Measurements from ENCODE around the gene PSME1.

The PSME1 gene

DNA sequence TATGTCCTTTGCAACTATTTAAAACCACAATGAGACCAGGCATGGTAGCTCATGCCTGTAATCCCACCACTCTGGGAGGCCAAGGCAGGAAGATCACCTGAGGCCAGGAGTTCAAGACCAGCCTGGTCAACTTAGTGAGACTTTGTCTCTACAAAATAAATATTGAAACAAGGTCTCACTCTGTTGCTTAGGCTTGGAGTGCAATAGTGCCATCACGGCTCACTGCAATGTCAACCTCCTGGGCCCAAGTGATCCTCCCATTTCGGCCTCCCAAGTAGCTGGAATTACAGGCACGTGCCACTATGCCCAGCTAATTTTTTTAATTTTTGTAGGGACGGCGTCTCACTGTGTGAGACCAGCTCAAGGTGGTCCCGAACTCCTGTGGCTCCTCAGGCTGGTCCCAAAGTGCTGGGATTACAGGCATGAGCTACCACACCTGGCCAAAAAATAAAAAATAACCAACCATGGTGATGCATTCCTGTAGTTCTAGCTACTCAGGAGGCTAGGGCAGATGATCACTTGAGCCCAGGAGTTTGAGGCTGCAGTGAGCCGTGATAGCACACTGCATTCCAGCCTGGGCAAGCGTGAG is 6.5 kb upstream of the PSME1 start:
- Histone ChIP-seq H3K4me2 (no peak overlapping the region), H3K9me3 (replicated peaks in 1 of 11) (no peaks in the 10 kb centered on the region), H3K27me3 (no peaks in the 10 kb centered on the region), H3K4me1 (peaks cover 8 to 40% (median 29%) of the 10 kb centered on the region in 10 experiments; a peak in 18 of 20 replicates), H3K9ac (no peak overlapping the region), H3K36me3 (peaks cover 0 to 7% (median 4%) of the 10 kb centered on the region in 11 experiments; a peak in 12 of 22 replicates), H4K20me1 (no peaks in the 10 kb centered on the region; a peak in 1 of 22 replicates), H3K4me3 (no peak overlapping the region), H3K27ac (no peak overlapping the region)
- TF ChIP-seq Cebpa-rat (IDR thresholded peaks at IDR 0.05), result no peak

DNA sequence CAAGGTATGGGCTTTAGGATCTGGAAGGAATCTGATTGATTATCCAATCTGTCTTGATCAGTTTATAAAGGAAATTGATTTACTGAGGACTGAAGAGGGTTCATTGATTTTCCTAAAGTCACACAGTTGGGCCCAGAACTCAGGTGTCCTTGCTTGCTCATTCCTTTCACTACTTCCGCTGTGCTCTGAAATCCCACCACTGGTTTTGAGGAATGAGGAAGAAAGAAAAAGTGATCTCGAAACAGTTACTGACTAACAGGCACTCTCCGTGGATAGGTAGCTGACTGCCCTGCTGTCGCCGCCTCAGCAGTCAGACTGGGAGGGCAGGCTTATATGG is 5.6 kb upstream of the PSME1 start, which contains the start of gene FITM1:
TSS of gene FITM1 (plus strand) at position 280 of the 337 bp plus-strand sequence. CDS start 905 bp downstream, outside the sequence.
- Histone ChIP-seq H3K9ac (peak within 1 kb of the TSS in 3 of 11 experiments; percentile 4 to 21 (median 13); a peak in 1 of 22 replicates), H3K4me2 (peak within 1 kb of the TSS in 10 of 11 experiments; percentile 12 to 52 (median 28); a peak in 14 of 22 replicates), H3K27ac (0 out of 22 replicates have a peak within 1 kb of the TSS, but pooled peaks of 1 of the 11 experiments have one; percentile 14), H3K9me3 (replicated peaks in 1 of 11) (no peaks in the 10 kb centered on the region), H3K4me1 (peaks cover 11 to 43% (median 31%) of the 10 kb centered on the region in 10 experiments), H3K4me3 (no peak within 1 kb of the TSS), H3K27me3 (no peaks in the 10 kb centered on the region), H4K20me1 (no peaks in the 10 kb centered on the region; a peak in 1 of 22 replicates), H3K36me3 (no peaks in the 10 kb centered on the region; a peak in 1 of 22 replicates)
- no peak for TF ChIP-seq Cebpa-rat (IDR thresholded peaks at IDR 0.05)

DNA sequence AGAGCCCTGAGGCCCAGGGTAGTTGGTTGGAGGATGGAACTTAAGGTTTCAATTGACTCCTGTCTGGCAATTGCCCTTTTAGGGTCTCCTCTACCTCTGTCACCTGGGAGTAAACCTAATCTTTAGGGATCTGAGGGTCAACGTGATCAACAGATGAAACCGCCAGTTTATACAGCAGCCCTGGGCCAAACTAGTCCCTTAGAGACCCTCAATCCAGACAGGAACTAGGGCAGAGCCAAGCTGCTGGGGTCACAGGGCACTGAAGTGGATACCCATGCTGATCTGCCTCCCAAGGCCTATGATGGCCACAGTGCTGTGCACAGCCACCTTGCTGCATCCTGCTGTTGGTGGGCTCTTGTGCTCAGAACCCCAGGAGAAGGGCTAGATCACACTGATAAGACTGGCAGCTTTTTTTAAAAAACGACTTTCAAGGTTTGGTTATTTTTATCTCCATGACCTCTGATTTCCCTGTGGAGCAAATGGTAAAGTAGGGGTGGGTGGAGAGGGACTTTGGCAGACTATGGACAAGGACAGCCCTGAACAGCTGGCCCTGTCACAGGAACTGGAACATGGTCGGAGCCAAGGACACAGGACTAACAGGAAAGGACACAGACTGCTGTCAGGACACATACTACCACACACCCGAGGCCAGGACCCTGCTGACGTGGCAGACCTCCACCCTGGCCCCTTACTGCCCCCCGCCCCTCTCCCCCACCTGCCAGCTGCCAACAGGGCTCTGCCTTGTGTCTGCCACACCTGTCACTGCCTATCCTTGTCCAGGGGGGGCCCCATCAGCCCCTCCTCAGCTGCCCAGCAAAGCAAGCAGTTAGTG is 5.1 kb upstream of the PSME1 start:
- no peaks in the 10 kb centered on the region; a peak in 1 of 22 replicates for H4K20me1 ChIP-seq
- no peak overlapping the region for H3K4me3 ChIP-seq
- H3K4me2 ChIP-seq, result peak overlapping the region in 10 of 11 experiments; percentile 12 to 52 (median 28); a peak in 14 of 22 replicates
- H3K4me1 ChIP-seq, result peaks cover 14 to 41% (median 30%) of the 10 kb centered on the region in 10 experiments
- peak overlapping the region in 3 of 11 experiments; percentile 4 to 21 (median 13); a peak in 1 of 22 replicates for H3K9ac ChIP-seq
- no peaks in the 10 kb centered on the region; a peak in 1 of 22 replicates for H3K36me3 ChIP-seq
- H3K9me3 ChIP-seq (replicated peaks in 1 of 11), result no peaks in the 10 kb centered on the region
- no peak for TF ChIP-seq Cebpa-rat (IDR thresholded peaks at IDR 0.05)
- no peaks in the 10 kb centered on the region for H3K27me3 ChIP-seq
- H3K27ac ChIP-seq, result 0 out of 22 replicates have a peak overlapping the region, but pooled peaks of 1 of the 11 experiments have one; percentile 14

DNA sequence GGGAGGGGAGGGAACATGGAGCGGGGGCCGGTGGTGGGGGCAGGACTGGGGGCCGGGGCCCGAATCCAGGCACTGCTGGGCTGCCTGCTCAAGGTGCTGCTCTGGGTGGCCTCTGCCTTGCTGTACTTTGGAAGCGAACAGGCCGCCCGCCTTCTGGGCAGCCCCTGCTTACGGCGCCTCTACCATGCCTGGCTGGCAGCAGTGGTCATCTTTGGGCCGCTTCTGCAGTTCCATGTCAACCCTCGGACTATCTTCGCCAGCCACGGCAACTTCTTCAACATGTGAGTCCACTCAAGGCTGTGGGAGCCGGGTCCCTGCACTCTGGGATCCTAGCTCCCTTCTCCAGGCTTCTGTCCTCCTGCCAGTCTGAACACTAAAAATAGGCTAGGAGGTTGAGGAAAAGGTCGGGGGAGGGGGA is 4.4 kb upstream of the PSME1 start:
- H3K9ac ChIP-seq, result no peak overlapping the region
- H3K27ac ChIP-seq, result no peak overlapping the region
- H3K9me3 ChIP-seq (replicated peaks in 1 of 11), result no peaks in the 10 kb centered on the region
- H3K4me3 ChIP-seq, result no peak overlapping the region
- peaks cover 0 to 4% (median 1%) of the 10 kb centered on the region in 11 experiments; a peak in 6 of 22 replicates for H4K20me1 ChIP-seq
- H3K4me2 ChIP-seq, result no peak overlapping the region
- peaks cover 15 to 38% (median 27%) of the 10 kb centered on the region in 10 experiments for H3K4me1 ChIP-seq
- no peak for TF ChIP-seq Cebpa-rat (IDR thresholded peaks at IDR 0.05)
- H3K36me3 ChIP-seq, result no peaks in the 10 kb centered on the region; a peak in 1 of 22 replicates
- H3K27me3 ChIP-seq, result no peaks in the 10 kb centered on the region

DNA sequence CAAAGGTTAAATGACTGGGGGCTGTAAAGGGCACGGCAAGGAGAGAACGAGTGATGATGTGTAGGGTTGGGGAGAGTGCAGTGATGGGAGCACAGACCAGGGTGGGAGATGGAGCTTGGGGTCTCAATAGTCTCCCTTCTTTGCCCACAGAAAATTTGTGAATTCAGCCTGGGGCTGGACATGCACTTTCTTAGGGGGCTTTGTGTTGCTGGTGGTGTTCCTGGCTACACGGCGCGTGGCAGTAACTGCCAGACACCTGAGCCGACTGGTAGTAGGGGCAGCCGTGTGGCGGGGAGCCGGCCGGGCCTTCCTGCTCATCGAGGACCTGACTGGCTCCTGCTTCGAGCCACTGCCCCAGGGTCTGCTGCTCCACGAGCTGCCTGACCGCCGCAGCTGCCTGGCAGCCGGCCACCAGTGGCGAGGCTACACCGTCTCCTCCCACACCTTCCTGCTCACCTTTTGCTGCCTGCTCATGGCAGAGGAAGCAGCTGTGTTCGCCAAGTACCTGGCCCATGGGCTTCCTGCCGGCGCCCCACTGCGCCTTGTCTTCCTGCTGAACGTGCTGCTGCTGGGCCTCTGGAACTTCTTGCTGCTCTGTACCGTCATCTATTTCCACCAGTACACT is 3.8 kb upstream of the PSME1 start:
- Histone ChIP-seq H3K27ac (no peak overlapping the region), H3K36me3 (peaks cover 0 to 3% (median 2%) of the 10 kb centered on the region in 11 experiments; a peak in 17 of 22 replicates), H4K20me1 (peaks cover 0 to 11% (median 8%) of the 10 kb centered on the region in 11 experiments; a peak in 9 of 22 replicates), H3K4me2 (no peak overlapping the region), H3K4me3 (no peak overlapping the region), H3K9me3 (replicated peaks in 1 of 11) (no peaks in the 10 kb centered on the region), H3K4me1 (peaks cover 21 to 38% (median 31%) of the 10 kb centered on the region in 10 experiments), H3K9ac (no peak overlapping the region), H3K27me3 (no peaks in the 10 kb centered on the region)
- TF ChIP-seq Cebpa-rat (IDR thresholded peaks at IDR 0.05), result no peak

DNA sequence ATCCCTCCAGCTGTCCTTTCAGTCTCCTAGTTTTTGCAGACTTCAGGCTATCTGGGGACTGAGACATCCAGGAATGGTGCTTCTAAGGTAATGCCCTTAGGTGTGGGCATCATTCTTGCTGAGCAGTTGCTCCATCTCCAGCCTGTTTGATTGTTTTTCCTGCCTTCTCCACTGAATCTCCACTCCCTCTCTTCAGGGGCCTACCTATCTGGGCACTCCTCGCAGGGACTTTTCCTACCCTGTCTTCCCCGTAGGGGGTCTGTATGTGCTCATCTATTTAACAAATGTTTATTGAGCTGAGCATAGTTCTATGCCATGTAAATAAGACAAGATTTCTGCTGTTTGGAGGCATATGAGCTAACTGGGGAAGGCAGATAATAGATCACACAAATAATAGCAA is 3.0 kb upstream of the PSME1 start:
- no peak overlapping the region for H3K27ac ChIP-seq

DNA sequence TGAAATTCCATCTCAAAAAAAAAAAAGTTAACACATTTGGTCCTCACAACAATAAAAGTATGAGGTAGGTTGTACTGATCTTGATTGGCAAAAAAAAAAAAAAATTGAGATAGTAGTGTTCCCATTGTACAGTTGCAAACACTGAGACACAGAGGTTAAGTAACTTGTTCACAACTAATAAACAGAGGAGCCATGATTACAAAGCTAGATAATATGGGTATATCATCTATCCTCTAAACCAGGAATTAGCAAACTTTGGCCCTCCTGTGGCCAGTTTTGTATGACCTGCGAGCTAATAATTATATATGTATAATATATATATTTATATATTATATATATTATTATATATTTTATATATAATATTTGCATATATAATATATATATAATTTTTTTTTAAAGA is 2.3 kb upstream of the PSME1 start:
- Histone ChIP-seq H3K27me3 (no peaks in the 10 kb centered on the region), H3K4me1 (peaks cover 35 to 43% (median 37%) of the 10 kb centered on the region in 10 experiments), H3K36me3 (peaks cover 15 to 19% (median 17%) of the 10 kb centered on the region in 11 experiments), H3K4me2 (no peak overlapping the region), H3K27ac (no peak overlapping the region), H3K9ac (no peak overlapping the region), H3K4me3 (no peak overlapping the region), H4K20me1 (peaks cover 0 to 25% (median 22%) of the 10 kb centered on the region in 11 experiments; a peak in 15 of 22 replicates), H3K9me3 (replicated peaks in 1 of 11) (no peaks in the 10 kb centered on the region)
- no peak for TF ChIP-seq Cebpa-rat (IDR thresholded peaks at IDR 0.05)

More for the DNA sequence above, 3.0 kb upstream of the PSME1 start:
- Histone ChIP-seq H3K36me3 (peaks cover 7 to 12% (median 10%) of the 10 kb centered on the region in 11 experiments), H3K4me2 (no peak overlapping the region), H3K4me1 (peaks cover 29 to 38% (median 32%) of the 10 kb centered on the region in 10 experiments), H3K4me3 (no peak overlapping the region), H3K9me3 (replicated peaks in 1 of 11) (no peaks in the 10 kb centered on the region), H3K9ac (no peak overlapping the region), H4K20me1 (peaks cover 0 to 19% (median 16%) of the 10 kb centered on the region in 11 experiments; a peak in 15 of 22 replicates), H3K27me3 (no peaks in the 10 kb centered on the region)
- no peak for TF ChIP-seq Cebpa-rat (IDR thresholded peaks at IDR 0.05)

DNA sequence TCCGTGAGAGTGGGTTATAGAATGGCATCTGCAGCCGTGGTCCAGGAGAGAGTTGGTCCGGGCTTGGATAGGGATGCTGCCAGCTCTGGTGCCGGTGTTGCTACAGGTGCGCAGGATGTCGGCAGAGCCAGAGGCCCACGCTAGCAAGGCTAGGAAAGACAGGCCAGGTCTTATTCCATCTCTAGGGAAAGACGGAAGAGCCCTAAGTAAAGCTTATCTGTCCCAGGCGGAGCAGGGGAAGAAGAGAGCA is 485 bp upstream of the PSME1 start:
- Histone ChIP-seq H3K36me3 (peaks cover 25 to 32% (median 27%) of the 10 kb centered on the region in 11 experiments), H3K4me3 (peak overlapping the region; percentile 83 to 100 (median 96)), H3K9ac (peak overlapping the region; percentile 93 to 98 (median 96)), H4K20me1 (peaks cover 0 to 43% (median 34%) of the 10 kb centered on the region in 11 experiments; a peak in 17 of 22 replicates), H3K9me3 (replicated peaks in 1 of 11) (no peaks in the 10 kb centered on the region), H3K4me1 (peaks cover 48 to 58% (median 51%) of the 10 kb centered on the region in 10 experiments), H3K27ac (peak overlapping the region in 8 of 11 experiments; percentile 22 to 96 (median 90); a peak in 9 of 22 replicates), H3K27me3 (no peaks in the 10 kb centered on the region), H3K4me2 (peak overlapping the region; percentile 81 to 99 (median 92))
- no peak for TF ChIP-seq Cebpa-rat (IDR thresholded peaks at IDR 0.05)

All from BLaER1 treated with 17β-estradiol and CSF1 and Interleukin-3, amounts not matched to agents 10 nM and 100 nM (cell line).